ENCODE results near the gene LRRN1. TPM values are rescaled to one million over a fixed set of nuclear protein-coding genes. Genes with fewer than 3 reads are reported as not detected.
A peak's percentile ranks its signal among the peaks of the same experiment; 100 is the strongest.

LRRN1 gene
- total RNA-seq, 1 experiment from 2014 or later: 0.13 TPM

- no peaks in the 10 kb centered on the region for H3K9me3 ChIP-seq (ENCODE audit: control insufficient read depth, insufficient read depth, low read depth, low read length)
- H3K4me3 ChIP-seq (ENCODE audit: low read depth in 2 of 2, low read length in 2 of 2): no peak overlapping the region
- no peak for TF ChIP-seq POLR2AphosphoS5 (IDR thresholded peaks at IDR 0.05; ENCODE audit: low read depth, low read length)
- TF ChIP-seq REST (IDR thresholded peaks at IDR 0.05; ENCODE audit: insufficient read depth in 1 of 2, low read depth in 2 of 2, low read length in 1 of 2): no peak
- TF ChIP-seq CTCF (IDR thresholded peaks at IDR 0.05): no peak
- no peak for TF ChIP-seq TCF7L2 (IDR thresholded peaks at IDR 0.05; ENCODE audit: low read depth, low read length)
- TF ChIP-seq SIN3A (IDR thresholded peaks at IDR 0.05; ENCODE audit: borderline replicate concordance, insufficient read depth, low read depth, low read length): no peak
- no peak overlapping the region for H3K27ac ChIP-seq (ENCODE audit: low read length)
- in situ Hi-C loops (cut with HindIII; ENCODE audit: low pct_unique_long_range_greater_than_20kb, low sequenced_read_pairs): no loop called here
- no TSS peak for BruUV-seq (replicated peaks)
- POLR2A ChIA-PET: no interaction called here
- no peak for ATAC-seq
- H3K36me3 ChIP-seq (ENCODE audit: control insufficient read depth, insufficient read depth, low read length): no peaks in the 10 kb centered on the region
- H3K27me3 ChIP-seq (ENCODE audit: control insufficient read depth, insufficient read depth, low read length): peaks cover 2% of the 10 kb centered on the region
- no peaks in the 10 kb centered on the region for H3K4me1 ChIP-seq (ENCODE audit: control insufficient read depth, insufficient read depth, low read length)
- no peak for DNase-seq (ENCODE audit: low read depth, low spot score)
- intact Hi-C loops (cut with micrococcal nuclease; ENCODE audit: unreplicated experiment): no loop called here
- CTCF ChIA-PET: no interaction called here
Observed at GRCh38 chr3:3792391-3792790, 6.8 kb upstream of the LRRN1 start.

- ATAC-seq (peak; percentile 52; the same call in 1 of the 2 replicates), DNase-seq (ENCODE audit: low read depth, low spot score) (no peak)
- Histone ChIP-seq H3K27me3 (ENCODE audit: control insufficient read depth, insufficient read depth, low read length) (peaks cover 20% of the 10 kb centered on the region), H3K9me3 (ENCODE audit: control insufficient read depth, insufficient read depth, low read depth, low read length) (no peaks in the 10 kb centered on the region), H3K4me1 (ENCODE audit: control insufficient read depth, insufficient read depth, low read length) (no peaks in the 10 kb centered on the region), H3K27ac (ENCODE audit: low read length) (no peak overlapping the region), H3K36me3 (ENCODE audit: control insufficient read depth, insufficient read depth, low read length) (no peaks in the 10 kb centered on the region), H3K4me3 (ENCODE audit: low read depth in 2 of 2, low read length in 2 of 2) (peak overlapping the region; percentile 27 to 40)
- intact Hi-C loops (cut with micrococcal nuclease; ENCODE audit: unreplicated experiment) (no loop called here), in situ Hi-C loops (cut with HindIII; ENCODE audit: low pct_unique_long_range_greater_than_20kb, low sequenced_read_pairs) (no loop called here)
- TF ChIP-seq SIN3A (IDR thresholded peaks at IDR 0.05; ENCODE audit: borderline replicate concordance, insufficient read depth, low read depth, low read length): no peak
- no peak for TF ChIP-seq CTCF (IDR thresholded peaks at IDR 0.05)
- TF ChIP-seq REST (IDR thresholded peaks at IDR 0.05; ENCODE audit: insufficient read depth in 1 of 2, low read depth in 2 of 2, low read length in 1 of 2): no peak
- TF ChIP-seq POLR2AphosphoS5 (IDR thresholded peaks at IDR 0.05; ENCODE audit: low read depth, low read length): no peak
- TF ChIP-seq TCF7L2 (IDR thresholded peaks at IDR 0.05; ENCODE audit: low read depth, low read length): no peak
- ChIA-PET POLR2A (no interaction called here), CTCF (no interaction called here)
- no TSS peak for BruUV-seq (replicated peaks)
Observed at GRCh38 chr3:3798631-3799113, 559 bp upstream of the LRRN1 start.

Measured in Panc1 (cell line).